Activated T-helper 9 cell treated with anti-CD3 and anti-CD28 coated beads, Interleukin-2, amount 50 U/mL, for 16 hours (primary cell): Measurements from ENCODE around the gene ERCC1.
"Not testable (repeated sequence)": the region's sequence is repeated elsewhere in the genome, so short reads cannot be mapped to it uniquely, and the experiment has no call there.

Experiments used
- DNase-seq: peaks from one replicate; pipeline ENCODE4 v3.0.0-alpha.2; 2020; ENCODE audit warnings: low read depth

ERCC1 gene

DNA sequence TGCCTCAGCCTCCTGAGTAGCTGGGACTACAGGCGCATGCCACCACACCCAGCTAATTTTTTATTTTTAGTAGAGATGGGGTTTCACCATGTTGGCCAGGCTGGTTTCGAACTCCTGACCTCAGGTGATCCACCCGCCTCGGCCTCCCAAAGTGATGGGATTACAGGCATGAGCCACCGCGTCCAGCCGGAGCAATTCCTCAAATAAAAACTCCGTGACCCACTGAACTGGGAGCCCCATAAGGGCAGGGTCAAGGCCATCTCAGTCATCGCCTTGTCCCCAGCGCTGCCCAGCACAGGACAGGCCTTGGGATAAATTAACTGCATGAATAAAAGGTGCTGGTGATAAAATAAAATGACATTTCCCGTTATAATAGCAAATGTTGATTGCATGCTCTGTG, 6.2 kb upstream of the ERCC1 start:
- not testable (repeated sequence) for DNase-seq

GRCh38 chr19:45428384-45429231, 4.9 kb upstream of the ERCC1 start:
- DNase-seq: no peak

GRCh38 chr19:45424191-45425058, 708 bp upstream of the ERCC1 start:
- peak; percentile 26 for DNase-seq

GRCh38 chr19:45423033-45423588, 606 bp downstream of the ERCC1 start:
- peak; percentile 70 for DNase-seq

GRCh38 chr19:45421947-45422498, 1.7 kb downstream of the ERCC1 start:
- DNase-seq: no peak

DNA sequence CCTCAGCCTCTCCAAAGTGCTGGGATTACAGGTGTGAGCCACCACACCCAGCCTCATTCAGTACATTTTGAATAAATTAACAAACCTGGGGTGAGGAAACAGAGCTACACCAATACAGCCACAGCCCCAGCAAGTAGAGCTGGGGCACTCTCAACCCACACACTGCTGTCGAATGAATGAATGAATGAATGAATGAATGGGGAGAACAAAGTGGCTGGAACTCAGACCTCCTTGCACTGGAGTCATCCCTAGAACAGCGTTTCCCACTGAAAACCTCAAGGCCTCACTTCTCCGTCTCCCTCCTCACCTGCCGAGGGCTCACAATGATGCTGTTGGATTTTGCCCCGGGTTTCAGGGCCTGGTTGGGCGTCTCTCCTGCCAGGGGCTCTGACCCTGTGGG, 2.8 kb downstream of the ERCC1 start:
- DNase-seq: no peak

GRCh38 chr19:45420356-45420755, 3.4 kb downstream of the ERCC1 start:
- DNase-seq: no peak

DNA sequence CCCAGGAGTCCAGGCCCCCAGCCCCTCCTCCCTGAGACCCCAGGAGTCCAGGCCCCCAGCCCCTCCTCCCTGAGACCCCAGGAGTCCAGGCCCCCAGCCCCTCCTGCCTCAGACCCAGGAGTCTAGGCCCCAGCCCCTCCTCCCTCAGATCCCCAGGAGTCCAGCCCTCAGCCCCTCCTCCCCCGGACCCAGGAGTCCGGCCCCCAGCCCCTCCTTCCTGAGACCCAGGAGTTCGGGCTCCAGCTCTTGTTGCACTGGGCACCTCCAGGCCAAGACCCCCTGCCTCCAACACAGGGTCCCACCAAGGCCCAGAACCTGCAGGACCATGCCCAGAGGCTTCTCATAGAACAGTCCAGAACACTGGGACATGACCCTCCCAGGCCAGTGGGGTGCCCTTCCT, 3.8 kb downstream of the ERCC1 start:
- no peak for DNase-seq

- DNase-seq: no peak
Observed at GRCh38 chr19:45419396-45419795, 4.3 kb downstream of the ERCC1 start.

- no peak for DNase-seq
Observed at GRCh38 chr19:45418802-45419201, 4.9 kb downstream of the ERCC1 start.

GRCh38 chr19:45417151-45417550, 6.6 kb downstream of the ERCC1 start:
- DNase-seq: no peak

DNA sequence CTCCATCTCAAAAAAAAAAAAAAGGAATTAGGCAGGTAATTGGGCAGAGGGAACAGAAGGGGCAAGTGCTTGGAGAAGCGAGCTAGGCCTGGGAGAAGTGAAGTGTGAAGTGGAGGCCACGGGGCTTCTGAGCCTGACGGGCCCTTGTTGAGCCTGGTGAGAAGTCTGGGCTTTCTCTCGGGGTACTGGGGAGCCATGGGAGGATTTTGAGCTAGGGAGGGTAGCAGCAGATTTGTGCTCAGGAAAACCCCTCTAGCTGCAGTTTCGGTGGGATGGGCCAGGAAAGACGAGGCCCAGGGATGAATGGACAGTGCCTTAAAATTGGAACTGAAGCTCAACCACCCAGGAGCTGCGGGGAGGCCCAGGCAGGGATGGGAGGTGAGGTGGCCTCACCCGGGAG, 9.2 kb downstream of the ERCC1 start:
- DNase-seq: no peak

DNA sequence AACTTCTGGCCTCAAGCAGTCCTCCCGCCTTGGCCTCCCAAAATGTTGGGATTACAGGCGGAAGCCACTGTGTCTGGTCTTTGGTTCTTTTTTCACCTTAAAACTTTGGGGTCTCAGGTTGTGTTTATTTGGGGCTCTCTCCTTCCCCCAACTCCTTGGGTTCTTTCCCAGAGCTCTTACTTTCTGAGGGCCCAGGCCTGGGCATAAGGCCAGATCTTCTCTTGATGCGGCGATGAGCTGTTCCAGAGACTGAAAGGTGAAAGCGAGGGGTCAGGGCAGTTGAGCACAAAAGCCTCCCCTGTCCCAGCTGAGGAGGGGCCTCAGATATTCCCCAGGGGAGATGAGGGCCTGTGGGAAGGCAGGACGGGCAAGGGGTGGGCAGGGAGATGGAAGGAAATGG, 10.2 kb downstream of the ERCC1 start:
- DNase-seq: no peak

- not testable (repeated sequence) for DNase-seq
Observed at GRCh38 chr19:45410330-45410729, 13.4 kb downstream of the ERCC1 start.

- DNase-seq: no peak
Observed at GRCh38 chr19:45409557-45409920, 14.2 kb downstream of the ERCC1 start.

- no peak for DNase-seq
Observed at GRCh38 chr19:45408830-45409556, 14.7 kb downstream of the ERCC1 start.

- DNase-seq: no peak
Observed at GRCh38 chr19:45408121-45408520, 15.6 kb downstream of the ERCC1 start.

DNA sequence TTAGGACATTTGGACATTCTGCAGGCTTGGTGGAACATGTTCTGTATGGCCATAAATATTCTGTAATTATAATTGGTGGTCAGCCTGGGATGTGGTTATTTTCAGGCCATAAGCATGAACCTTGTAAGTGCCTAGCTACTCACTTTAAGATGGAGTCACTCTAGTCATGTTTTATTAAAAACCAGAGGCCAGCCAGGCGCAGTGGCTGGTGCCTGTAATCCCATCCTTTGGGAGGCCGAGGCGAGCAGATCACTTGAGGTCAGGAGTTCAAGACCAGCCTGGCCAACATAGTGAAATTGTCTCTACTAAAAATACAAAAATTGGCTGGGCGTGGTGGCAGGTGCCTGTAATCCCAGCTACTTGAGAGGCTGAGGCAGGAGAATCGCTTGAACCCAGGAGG, 16.1 kb downstream of the ERCC1 start:
- DNase-seq: not testable (repeated sequence)

GRCh38 chr19:45407091-45407375, 16.7 kb downstream of the ERCC1 start:
- DNase-seq: no peak

- peak; percentile 69 for DNase-seq
Observed at GRCh38 chr19:45406226-45407090, 17.3 kb downstream of the ERCC1 start, which contains the start of gene POLR1G. Gene POLR1G, plus strand, starts transcription at chr19:45406644. Its CDS starts 53 bp downstream, at chr19:45406697.
